Globus pallidus (tissue), 1 donor: ENCODE data around the gene HOXD12.

Experiments
- DNase-seq: peaks from one replicate; pipeline ENCODE4 v3.0.0-alpha.2; 2015; ENCODE audit warnings: low spot score

Gene HOXD12

GRCh38 chr2:176105078-176105729 is 5.6 kb downstream of the HOXD12 start:
- DNase-seq = no peak

GRCh38 chr2:176105730-176106580 is 6.4 kb downstream of the HOXD12 start:
- no peak for DNase-seq

- no peak for DNase-seq
Observed at GRCh38 chr2:176106581-176107539, 7.3 kb downstream of the HOXD12 start, which contains the start of gene HOXD11. Gene HOXD11, plus strand, starts transcription at chr2:176107280. Its CDS starts 76 bp downstream, at chr2:176107356.

- DNase-seq = no peak
Observed at GRCh38 chr2:176107731-176108181, 8.2 kb downstream of the HOXD12 start.

GRCh38 chr2:176109192-176109901 is 9.8 kb downstream of the HOXD12 start:
- no peak for DNase-seq

- DNase-seq = no peak
Observed at GRCh38 chr2:176109946-176110345, 10.4 kb downstream of the HOXD12 start.

GRCh38 chr2:176110415-176111308 is 11.1 kb downstream of the HOXD12 start:
- DNase-seq = no peak

GRCh38 chr2:176111309-176111663 is 11.7 kb downstream of the HOXD12 start:
- no peak for DNase-seq

GRCh38 chr2:176111846-176112374 is 12.3 kb downstream of the HOXD12 start:
- no peak for DNase-seq

GRCh38 chr2:176112375-176113302 is 13.0 kb downstream of the HOXD12 start:
- DNase-seq = no peak

- no peak for DNase-seq
Observed at GRCh38 chr2:176114120-176114929, 14.7 kb downstream of the HOXD12 start.

GRCh38 chr2:176114930-176115625 is 15.5 kb downstream of the HOXD12 start:
- DNase-seq = no peak

GRCh38 chr2:176115883-176116813 is 16.6 kb downstream of the HOXD12 start, which contains the start of gene HOXD10:
Gene HOXD10, plus strand, starts transcription at chr2:176116778. Its CDS starts 56 bp downstream, at chr2:176116834.
- no peak for DNase-seq

GRCh38 chr2:176117162-176117822 is 17.7 kb downstream of the HOXD12 start:
- no peak for DNase-seq

GRCh38 chr2:176117823-176118371 is 18.3 kb downstream of the HOXD12 start:
- no peak for DNase-seq
